ENCODE data around the gene COL12A1.

The COL12A1 gene

GRCh38 chr6:75094614-75095200 is 111.1 kb downstream of the COL12A1 start:
- no peak for DNase-seq

DNA sequence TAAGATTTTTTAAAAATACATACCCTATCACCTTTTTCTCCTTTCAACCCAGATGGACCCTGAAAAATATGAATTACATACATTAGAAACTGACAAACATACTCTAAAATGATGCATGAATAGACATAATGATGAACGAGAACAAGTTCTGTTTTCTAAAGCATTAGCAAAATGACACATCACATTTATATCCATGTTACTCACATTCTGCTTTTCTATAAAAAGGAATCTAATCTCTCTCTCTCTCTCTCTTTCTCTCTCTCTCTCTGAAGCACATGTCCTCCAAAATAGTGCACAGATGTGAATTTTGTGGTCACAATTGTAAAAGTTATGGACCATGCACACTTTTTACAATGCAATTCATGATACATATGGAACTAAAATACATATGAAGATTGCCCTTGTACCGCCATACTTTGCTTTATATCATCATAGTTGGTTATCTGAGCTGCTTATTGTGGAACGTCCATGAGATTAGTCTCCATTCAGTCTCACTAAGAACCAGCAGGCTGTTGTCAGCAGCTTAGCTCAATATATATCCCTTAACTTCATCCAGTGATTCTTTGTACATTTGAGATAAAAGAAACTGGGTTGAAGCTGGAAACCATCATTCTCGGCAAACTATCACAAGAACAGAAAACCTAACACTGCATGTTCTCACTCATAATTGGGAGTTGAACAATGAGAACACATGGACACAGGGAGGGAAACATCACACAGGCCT is 114.2 kb downstream of the COL12A1 start:
- DNase-seq = no peak

DNA sequence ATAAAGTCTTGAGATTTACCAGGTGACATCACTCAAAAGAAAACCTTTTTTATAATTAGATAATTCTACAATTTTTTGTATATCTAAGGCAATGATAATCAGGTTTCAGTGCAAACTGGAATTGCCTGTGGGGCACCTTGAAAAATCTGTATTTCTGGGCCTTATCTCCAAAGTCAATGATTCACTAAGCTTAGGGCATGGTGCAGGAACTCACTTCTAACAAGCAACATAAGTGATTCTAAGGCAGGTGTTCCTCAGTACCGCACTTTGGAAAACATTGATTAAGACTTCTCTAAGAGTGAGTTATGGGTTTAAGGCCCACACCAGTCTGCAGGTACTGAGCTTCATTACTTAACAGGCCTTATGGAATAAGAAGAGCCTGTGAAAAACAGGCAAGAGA is 115.3 kb downstream of the COL12A1 start:
- no peak for DNase-seq

DNA sequence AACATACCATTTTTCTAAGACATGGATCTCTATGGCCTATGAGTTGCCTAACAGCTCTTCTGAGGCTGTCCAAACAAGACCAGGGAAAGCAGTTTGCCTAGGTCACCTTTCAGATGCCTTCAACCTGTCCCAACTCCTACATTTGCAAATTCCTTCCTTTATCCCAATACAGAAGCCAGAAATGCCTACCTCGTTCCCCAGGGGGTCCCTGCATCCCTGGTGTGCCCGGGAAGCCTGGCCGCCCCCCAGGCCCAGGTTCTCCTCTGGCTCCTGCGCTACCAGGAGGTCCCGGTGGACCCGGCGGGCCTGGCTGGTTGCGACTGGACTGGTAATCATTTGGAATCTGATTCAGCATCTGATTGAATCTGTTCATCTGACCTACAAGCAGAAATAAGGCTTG is 115.9 kb downstream of the COL12A1 start:
- no peak for DNase-seq

DNA sequence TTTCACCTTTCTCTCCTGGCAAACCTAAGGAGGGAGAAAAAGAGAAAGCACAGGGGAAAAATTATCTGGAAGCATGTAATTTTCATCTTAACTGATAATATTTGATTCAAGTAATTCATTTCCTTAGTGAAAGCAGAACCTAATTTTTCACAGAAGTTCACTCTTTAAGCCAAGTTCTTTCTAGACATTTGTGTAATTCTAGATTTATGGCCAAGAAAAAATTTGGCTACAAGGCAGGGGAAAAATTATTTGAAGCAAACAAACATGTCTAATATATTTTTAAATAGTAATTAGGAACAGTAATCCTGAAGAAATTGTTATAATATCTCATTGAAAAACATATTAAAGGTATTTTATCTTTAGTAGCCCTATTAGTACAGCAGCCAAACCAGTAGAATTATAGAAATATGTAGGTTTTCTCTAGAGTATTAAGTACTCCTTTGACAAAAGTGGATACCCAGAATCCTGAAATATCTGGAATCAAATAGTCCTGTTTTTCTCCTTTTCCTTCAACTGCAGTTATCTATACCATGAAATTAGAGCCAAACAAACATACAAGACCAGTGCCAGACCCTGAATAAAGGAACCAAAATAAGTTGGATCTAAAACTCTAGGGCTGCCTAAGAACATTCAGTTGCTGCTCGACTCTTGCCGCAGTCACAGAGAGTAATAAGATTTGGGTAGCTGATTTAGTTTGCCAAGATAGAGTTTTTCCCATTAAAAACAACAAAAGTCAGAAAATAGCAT is 116.5 kb downstream of the COL12A1 start:
- no peak for DNase-seq

DNA sequence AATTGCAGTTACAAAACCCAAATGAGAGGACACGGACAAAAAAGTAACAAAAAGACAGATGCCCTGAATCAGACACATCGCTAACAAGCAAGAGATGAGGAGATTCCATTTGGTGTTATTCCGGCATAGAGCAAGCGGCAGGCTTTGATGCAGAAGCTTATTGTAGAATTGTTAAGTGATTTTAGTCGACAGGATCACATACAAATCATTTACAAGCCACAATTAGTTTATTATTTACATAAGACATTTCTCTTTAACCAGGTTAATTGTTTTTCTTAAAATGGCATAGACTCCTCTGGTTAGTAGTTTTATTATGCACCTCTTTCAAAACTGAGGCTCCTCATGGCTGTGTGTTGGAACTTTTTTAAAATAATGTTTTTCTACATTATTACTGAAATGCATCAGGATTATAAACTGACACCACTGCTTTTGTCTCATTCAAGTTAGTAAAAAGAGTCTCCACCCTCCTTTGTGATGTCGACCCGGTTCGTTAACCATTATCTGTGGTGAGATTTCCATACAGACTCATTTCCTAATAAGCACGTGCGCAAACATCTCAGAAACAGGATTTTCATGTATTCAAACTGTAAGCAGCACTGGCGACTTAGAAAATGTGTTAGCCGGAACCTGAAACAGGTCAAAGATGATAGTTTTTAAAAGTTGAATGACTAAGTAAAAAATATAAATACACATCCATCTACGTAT is 119.8 kb downstream of the COL12A1 start:
- no peak for DNase-seq

DNA sequence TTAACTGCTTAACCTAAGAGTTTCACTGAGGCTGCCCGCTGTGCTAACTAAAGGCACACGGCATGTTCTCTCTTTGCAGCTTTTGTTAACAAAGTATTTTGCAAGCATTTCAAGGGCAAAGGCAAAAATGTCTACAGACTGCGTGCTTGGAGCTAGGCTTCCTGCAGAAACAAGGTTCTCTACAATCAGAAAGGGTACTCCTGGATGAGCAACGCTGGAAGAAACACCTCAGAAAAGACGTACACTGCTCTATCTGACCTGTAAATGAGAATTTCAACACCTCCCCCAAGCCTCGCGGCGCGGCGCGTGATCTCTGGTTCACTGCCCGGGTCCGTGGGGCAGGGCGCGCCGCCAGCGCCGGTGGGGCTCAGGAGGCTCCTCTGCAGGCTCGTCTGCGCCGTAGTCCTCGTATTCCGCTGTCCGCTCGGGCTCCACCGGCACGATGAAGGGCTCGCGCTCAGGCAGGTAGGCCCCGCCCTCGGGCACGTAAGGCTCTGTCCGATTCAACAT is 120.9 kb downstream of the COL12A1 start:
- DNase-seq = no peak

DNA sequence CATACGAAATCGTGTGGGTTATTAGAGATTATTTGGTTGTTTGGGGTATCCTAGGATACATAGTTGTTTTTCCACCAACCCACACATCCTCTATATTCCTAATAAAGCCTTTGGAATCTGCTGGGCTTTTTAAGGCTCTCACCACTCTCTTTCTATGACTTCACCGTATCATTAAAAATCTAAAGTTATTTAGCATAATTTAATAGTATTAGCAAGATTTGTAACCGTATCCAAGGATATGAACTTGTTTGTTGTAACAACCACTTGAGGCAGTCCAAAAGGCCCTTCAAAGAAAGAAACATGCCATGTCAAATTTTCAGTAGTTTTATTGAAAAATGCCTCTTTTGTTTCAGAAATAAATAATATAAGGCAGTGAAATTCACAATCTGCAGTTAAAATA is 121.8 kb downstream of the COL12A1 start:
- no peak for DNase-seq

DNA sequence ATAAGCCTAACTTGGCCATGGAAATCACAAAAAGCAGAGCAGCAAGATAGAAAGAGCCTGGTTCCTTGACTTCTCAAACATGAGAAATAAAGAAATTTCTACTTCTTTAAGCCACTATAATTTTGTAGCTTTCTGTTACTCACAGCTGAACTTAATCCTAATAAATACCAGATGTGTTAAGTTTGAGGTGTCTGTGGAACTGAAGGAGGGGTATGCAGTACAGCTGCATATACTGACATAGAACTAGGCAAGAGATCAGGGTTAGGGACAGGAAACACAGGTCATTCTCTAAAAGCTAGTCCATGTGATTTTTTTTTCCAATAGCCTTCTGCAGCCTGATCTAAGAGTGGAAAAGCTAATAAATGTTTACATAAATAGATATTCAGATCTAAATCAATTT is 123.9 kb downstream of the COL12A1 start:
- DNase-seq = no peak

DNA sequence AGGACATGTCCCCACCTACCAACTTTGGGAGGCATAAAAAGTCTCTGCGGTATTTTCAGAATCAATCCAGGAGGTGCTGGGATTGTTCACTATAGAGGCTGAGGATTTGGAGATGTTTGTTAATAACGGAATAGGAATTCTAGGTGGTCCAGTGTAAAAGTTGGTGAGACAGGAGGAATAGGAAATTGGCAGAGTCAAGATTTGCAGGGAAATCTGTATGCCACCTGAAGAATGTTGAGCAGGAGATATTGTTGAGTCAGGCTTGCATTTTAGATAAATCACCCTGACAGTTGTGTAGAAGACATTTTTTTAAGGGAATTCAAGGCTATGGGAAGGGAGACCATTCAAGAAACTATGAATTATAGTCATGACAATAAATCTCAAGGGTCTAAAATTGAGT is 124.8 kb downstream of the COL12A1 start:
- DNase-seq = no peak

GRCh38 chr6:75079589-75079988 is 126.3 kb downstream of the COL12A1 start:
- DNase-seq = no peak

DNA sequence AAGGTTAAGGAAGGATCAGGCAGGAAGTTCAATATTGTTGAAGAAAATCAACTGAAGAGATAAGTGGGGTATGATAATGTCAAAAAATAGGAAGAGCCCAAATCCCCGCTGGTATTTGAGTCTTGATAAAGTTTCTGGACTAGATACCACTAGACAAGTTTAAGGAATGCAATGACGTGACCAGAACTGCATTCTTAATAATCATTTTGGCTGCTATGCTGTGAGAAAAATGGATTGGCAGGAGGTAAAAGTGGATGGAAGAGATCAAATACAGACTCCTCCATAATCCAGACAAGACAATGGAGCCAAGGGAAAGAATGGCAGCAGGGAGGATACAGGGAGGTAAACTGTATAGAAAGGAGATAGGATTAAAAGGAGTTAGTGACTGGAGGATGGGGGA is 128.2 kb downstream of the COL12A1 start:
- no peak for DNase-seq

- no peak for DNase-seq
Observed at GRCh38 chr6:75076009-75076408, 129.8 kb downstream of the COL12A1 start.

- DNase-seq = no peak
Observed at GRCh38 chr6:75070244-75070643, 135.6 kb downstream of the COL12A1 start.

DNA sequence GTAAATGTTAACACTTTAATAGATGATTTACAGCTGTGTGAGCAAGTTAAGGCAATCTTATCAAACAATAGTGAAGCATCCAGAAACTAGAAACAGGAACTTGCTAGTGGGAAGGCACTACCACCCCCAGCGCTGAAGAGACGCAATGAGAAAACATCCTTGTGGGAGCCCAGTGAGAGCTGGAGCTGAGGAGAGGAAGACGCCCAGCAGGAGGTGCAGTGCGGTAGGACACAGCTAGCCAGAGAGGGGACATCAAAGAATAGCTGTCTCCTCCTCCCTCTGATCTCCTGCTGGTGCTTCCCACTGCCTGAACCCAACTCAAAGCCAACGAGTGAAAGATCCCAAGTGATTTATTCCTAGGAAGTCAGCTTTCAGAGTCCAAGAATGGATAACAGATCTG is 140.3 kb downstream of the COL12A1 start:
- DNase-seq = no peak

- DNase-seq = no peak
Observed at GRCh38 chr6:75052491-75052890, 153.4 kb downstream of the COL12A1 start.

- DNase-seq = no peak
Observed at GRCh38 chr6:75049308-75049707, 156.5 kb downstream of the COL12A1 start.

DNA sequence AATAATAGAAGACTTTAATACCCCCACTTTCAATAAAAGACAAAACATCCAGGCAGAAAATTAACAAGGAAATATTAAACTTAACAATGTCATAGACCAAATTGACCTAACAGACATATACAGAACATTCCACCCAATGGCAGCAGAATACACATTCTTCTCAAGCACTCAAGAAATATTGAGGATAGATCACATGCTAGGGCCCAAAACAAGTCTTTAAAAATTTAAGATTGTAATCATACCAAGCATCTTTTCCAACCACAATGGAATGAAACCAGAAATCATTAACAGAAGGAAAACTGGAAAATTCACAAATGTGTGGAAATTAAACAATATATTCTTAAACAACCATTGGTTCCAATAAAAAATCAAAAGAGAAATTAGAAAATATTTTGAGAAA is 161.0 kb downstream of the COL12A1 start:
- DNase-seq = no peak

DNA sequence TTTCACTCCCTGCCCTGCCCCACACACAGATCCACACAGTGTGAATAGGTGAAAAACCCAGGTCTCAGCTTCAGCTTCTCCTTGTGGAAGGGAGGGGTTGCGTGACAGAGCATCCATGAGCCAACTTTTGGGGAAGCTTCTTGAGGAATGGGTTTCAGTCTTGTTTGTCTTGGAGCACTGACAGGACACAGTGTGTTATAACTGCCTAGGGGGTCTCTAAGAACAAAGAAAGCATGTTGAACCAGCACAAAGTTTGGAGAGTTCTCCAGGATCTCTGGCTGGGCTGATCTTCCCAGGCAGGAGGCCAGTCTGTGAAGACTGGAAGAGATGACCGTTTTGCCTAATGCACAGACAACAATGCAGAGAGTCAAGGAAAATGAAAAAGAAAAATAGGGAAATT is 164.5 kb downstream of the COL12A1 start:
- no peak for DNase-seq
